HG03280 (cell line): ENCODE measurements around the gene ADPRHL1.

Experiments
- ATAC-seq: cut with Tn5 transposase; IDR thresholded peaks from one replicate; pipeline ENCODE4 v1.9.1; 2021; ENCODE audit warnings: mild to moderate bottlenecking, moderate library complexity; ENCODE audit not compliant: unreplicated experiment

Gene ADPRHL1

GRCh38 chr13:113452942-113453901, at the start of gene ADPRHL1:
Gene ADPRHL1 (minus strand): TSS chr13:113453488. CDS start chr13:113453437, 51 bp downstream.
- ATAC-seq, result no peak

GRCh38 chr13:113502686-113503085, 49.4 kb upstream of the ADPRHL1 start:
- no peak for ATAC-seq

DNA sequence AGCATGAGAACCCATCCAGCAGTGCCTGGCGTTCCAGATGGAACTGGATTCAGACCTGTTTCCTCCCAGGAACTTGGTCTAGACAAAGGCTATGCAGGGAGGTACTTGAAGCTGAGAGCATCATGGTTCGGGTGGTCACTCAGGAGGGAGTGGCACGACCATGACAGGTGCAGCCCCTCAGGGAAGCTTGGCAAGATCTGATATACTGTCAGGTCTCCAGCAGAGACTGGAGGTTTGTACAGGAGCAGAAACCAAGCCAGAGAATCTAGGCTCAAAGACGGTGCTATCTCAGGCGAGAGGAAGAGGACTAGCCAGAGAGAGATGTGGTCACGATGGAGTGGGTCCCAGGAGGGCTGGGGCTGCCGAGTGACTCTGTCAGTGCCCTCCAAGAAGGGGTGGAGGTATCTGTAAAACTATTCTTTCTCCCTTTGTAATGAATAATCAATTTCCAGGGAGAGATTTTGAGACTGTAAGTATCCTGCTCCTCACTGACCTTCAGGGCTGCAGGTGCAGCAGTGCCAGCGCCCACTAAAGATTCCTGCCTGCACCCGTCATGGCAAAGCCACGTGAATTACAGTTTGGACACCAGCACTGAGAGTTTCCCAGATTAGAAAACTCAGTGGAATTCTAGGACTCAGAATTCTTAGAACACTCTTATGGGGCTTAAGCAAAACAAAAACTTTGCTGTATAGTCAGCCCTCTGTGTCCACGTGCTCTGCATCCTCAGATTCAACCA, 47.4 kb upstream of the ADPRHL1 start:
- no peak for ATAC-seq

DNA sequence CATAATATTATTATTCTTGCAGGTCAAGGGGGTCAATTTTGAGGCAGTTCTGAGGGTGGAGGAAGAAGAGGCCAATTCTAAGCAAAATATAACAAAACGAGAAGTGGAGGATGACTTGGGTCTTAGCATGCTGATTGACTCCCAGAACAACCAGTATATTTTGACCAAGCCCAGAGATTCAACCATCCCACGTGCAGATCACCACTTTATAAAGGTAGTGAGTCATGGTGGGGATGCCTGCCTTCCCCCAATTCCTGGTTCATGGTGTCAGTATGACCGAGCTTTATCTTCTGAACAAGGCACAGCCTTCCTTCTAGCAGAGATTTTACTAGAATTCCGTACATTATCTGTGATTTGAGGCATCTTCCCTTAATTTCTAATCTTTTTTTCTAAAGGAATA, 46.6 kb upstream of the ADPRHL1 start:
- no peak for ATAC-seq

DNA sequence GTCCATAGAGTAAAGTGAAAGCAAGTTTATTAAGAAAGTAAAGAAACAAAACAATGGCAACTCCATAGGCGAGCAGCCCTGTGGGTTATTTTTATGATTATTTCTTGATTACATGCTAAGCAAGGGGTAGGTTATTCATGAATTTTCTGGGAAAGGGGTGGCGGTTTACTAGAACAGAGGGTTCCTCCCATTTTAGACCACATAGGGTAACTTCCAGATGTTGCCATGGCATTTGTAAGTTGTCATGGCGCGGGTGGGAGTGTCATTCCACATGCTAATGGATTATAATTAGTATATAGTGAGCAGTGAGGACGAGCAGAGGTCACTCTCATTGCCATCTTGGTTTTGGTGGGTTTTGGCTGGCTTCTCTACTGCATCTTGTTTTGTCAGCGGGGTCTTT, 45.6 kb upstream of the ADPRHL1 start:
- no peak for ATAC-seq

DNA sequence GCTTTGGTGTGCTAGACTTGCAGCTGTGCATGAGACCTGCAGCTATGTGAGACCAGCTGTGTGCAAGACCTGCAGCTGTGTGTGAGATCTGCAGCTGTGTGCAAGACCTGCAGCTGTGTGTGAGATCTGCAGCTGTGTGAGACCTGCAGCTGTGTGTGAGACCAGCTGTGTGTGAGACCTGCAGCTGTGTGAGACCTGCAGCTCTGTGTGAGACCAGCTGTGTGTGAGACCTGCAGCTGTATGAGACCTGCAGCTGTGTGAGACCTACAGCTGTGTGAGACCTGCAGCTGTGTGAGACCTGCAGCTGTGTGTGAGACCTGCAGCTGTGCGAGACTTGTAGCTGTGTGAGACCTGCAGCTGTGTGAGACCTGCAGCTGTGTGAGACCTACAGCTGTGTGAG, 43.9 kb upstream of the ADPRHL1 start:
- no peak for ATAC-seq

DNA sequence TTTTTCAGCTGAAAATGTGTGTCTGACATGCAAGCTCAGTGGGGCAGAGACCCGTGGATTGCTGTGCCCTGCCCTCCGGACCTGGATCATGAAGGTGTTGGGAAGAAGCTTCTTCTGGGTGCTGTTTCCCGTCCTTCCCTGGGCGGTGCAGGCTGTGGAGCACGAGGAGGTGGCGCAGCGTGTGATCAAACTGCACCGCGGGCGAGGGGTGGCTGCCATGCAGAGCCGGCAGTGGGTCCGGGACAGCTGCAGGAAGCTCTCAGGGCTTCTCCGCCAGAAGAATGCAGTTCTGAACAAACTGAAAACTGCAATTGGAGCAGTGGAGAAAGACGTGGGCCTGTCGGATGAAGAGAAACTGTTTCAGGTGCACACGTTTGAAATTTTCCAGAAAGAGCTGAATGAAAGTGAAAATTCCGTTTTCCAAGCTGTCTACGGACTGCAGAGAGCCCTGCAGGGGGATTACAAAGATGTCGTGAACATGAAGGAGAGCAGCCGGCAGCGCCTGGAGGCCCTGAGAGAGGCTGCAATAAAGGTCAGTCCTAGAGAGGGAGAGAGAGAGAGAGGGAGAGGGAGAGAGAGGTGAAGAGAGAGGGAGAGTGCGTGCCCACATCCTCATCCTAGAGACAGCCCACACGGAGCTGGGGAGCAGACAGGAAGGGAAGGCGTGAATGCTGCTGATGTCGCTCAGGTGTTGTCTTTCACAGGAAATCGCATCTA, 42.4 kb upstream of the ADPRHL1 start:
- no peak for ATAC-seq

- peak; percentile 24 for ATAC-seq
These were observed 40.1 kb upstream of the ADPRHL1 start for GRCh38 chr13:113493315-113493951.

GRCh38 chr13:113491982-113492381, 38.7 kb upstream of the ADPRHL1 start:
- no peak for ATAC-seq

- ATAC-seq, result no peak
These were observed 38.2 kb upstream of the ADPRHL1 start for GRCh38 chr13:113491418-113491883.

GRCh38 chr13:113490496-113491417, 37.5 kb upstream of the ADPRHL1 start, which contains the start of gene DCUN1D2:
Gene DCUN1D2 (minus strand): TSS chr13:113490711. CDS start chr13:113490669, 42 bp downstream.
- peak; percentile 75 for ATAC-seq

DNA sequence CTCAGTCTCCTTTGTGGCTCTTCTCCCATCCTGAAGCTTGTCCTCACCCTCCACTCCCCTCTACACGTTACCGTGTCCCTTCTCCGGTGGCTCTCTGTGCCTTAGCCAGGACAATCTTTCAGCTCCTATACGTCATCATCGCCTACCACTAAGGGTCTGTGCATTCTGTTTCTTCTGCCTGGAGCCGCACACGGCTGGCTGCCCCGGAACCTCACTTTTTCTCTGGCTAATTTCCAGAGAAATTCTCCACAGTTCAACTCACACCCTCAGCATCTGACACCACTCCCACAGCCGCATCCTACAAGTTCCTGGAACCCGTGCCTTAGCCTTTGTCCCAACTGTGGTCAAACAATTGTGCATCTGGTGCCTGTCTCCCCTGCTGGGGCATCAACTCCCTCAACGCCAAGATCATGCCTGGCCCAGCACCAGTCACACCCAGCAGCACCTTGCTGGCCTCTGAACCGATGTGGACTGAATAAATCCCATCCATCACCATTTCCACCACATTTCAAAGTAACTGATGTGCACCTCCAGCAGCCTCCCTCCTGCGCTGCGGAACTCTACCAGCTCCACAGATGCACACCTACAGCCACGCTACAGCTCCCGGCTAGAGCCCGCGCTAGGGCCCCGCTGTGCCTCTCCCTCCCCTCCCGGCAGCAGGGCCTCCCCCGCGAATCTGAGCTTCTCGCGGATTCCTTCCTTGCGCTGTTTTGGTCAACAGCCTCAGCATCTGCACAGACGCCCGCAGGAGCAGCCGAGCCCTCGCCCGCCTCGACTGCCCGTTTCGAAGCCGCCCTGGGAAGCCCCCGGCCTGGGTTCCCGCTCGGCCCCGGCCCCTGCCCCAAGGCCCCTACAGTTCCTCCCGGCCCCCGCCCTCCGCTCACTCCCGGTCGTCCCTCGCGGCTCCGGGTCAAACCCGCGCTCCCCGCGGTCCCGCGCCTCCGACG, 36.5 kb upstream of the ADPRHL1 start:
- peak; percentile 22 for ATAC-seq

- no peak for ATAC-seq
These were observed 35.9 kb upstream of the ADPRHL1 start for GRCh38 chr13:113489171-113489548.

- no peak for ATAC-seq
These were observed 35.0 kb upstream of the ADPRHL1 start for GRCh38 chr13:113488283-113488682.

- no peak for ATAC-seq
These were observed 33.4 kb upstream of the ADPRHL1 start for GRCh38 chr13:113486698-113487097.

GRCh38 chr13:113485545-113485944, 32.3 kb upstream of the ADPRHL1 start:
- ATAC-seq, result no peak

DNA sequence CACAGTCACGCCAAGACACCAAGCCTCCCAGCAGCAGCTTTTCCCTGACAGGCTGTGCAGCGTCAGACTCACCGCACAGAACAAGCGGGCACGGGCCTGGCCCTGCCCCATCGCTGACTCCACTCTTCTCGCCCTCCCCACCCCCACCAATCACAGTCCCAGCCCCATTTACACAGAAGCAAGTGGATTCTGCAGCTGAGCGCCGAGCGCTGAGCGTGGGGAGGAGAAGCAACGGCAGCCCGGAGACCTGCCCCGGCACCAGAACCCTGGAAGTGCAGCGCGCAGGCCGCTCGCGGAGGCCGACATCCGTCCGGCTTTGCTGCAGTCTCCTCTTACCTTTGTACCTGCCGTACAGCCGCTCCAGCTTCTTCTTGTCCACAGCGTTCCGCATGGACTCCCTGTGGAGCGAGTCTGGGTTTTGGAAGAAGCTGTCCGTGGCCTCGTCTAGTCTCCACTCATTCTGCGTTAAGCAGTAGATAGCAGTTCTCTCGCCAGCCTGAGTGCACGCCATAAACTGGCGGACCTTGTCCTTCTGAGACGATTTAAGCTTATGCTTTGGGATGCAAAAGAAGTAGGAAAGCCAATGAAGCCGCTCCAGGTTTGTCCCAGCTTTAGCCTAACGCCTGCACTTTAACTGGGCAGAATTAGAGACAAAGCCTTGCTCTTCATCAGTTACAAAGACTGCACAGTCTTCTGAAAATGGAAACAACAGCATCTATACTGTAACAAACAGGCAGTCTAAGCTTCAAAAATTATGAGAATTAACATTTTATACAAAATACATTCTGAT, 30.4 kb upstream of the ADPRHL1 start:
- no peak for ATAC-seq

GRCh38 chr13:113483081-113483480, 29.8 kb upstream of the ADPRHL1 start:
- ATAC-seq, result no peak
